NCI-H1436 treated with DMSO at 0.1 percent for 48 hours (cell line): Measurements from ENCODE around the gene TDRD10.
"Not testable (repeated sequence)": the region's sequence is repeated elsewhere in the genome, so short reads cannot be mapped to it uniquely, and the experiment has no call there.

Experiments used
- DNase-seq: peaks from one replicate; lab custom pipeline; 2025; lab: John Stamatoyannopoulos, UW

Gene TDRD10

DNA sequence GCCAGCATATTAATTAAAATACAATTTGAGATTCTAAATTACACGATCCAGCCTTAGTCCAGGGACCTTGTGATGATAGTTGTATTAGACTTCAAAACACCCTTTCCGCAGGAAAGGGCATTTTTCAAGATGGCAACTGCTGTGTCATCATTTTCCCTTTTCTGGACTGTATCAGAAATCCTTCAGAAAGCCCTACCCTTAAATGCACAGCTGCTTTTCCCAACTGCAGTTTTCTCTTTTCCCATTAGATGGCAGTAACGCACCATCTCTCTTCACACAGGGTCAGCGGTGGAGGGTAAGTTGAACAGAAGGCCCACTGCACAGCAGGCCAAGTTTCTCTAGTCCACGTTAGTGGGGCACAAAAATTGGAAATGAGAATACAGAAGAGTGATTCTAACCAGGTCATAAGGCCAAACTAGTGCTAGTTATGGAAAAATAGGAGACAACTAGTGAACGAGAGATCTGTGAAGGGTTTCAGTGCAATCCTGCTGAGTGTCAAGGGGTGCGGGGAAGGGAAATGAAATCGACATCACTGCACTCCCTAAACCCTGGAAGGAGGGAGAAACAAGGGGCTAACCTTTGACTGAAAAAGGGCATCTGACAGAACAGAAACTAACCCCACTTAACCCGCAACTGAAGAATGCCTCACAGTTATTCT is 22.1 kb upstream of the TDRD10 start:
- DNase-seq: no peak

GRCh38 chr1:154481053-154481452 is 21.0 kb upstream of the TDRD10 start:
- no peak for DNase-seq

DNA sequence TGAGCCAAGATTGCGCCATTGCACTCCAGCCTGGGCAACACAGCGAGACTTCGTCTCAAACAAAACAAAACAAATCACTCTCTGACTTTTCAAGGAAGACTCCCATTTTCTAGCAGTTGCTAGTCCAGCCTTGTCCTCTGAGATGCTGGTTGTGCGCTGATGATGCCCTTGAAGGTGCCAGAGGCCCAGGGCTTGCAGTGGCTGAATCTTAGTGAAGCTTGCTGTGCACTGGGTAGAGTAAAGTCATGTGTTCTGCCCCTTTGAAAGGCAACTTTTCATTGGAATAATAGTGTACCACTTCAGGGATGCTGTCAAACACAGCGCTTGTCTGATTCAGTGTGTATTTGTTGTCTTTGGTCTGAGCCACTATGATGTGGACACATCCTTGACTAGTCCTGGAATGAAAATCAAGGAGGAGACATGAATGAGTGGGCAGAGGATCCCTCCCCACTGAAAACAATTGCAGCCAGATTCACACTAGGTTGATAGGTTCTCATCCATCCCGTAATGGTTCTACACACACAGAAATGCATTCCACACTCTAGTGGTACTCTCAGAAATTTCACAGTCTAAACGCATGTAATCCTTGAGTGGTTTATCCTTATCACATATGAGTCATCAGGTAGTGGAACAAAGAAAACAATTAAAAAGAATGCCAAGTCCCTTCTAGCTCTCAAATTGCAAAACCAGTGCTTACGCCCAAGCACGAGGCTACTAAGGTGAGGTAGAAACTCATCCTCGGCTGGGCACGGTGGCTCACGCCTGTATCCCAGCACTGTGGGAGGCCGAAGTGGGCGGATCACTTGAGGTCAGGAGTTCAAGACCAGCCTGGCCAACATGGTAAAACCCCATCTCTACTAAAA is 17.8 kb upstream of the TDRD10 start:
- no peak for DNase-seq

DNA sequence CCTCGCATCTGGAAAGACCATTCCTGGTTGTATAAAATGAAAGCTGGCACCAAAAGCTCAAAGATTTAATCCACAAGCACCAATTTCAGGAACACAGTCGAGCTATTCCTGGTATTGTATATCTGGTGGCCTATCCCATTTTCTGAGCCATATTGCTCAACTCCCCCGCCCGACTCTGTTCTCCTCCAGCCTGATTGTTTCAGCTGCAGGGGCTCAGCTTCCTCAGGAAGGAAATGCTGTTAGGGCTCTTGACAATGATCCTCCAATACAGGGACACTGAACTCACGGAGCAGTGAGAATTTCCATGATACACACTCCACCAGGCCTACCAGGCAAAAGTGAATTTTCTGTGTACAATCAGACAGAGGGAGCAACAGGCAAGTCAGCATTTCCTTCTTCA is 16.9 kb upstream of the TDRD10 start:
- no peak for DNase-seq

DNA sequence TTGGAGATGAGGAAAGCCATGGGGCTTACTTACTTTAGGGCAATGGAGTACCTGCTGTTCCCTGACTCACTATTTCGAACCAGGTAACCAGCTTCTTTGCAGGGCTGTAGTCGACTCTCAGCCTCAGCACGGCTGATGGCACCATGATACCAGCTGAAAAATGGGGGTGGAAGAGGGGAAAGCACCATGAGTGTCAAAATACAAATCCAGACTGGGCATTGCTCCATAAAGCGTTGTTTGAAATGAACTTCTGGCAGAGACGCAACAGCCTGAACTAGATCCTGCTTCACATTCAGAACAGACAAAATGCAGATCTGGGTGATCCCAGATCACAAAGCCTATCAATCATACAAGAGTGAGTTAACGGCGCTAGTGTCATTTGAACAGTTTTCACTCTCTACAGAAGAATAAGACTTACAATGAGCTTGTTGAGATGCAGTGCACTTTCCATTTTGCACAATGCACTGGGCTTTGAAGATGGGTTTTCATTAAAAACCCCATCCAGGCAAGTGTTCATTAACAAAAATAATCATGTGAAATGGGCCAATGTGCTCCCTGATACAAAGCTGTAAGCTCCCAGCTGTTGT is 16.0 kb upstream of the TDRD10 start:
- no peak for DNase-seq

GRCh38 chr1:154486756-154487155 is 15.3 kb upstream of the TDRD10 start:
- DNase-seq: not testable (repeated sequence)

- DNase-seq: no peak
Measured at GRCh38 chr1:154488922-154489321, 13.1 kb upstream of the TDRD10 start.

- DNase-seq: no peak
Measured at GRCh38 chr1:154489695-154490274, 12.2 kb upstream of the TDRD10 start.

DNA sequence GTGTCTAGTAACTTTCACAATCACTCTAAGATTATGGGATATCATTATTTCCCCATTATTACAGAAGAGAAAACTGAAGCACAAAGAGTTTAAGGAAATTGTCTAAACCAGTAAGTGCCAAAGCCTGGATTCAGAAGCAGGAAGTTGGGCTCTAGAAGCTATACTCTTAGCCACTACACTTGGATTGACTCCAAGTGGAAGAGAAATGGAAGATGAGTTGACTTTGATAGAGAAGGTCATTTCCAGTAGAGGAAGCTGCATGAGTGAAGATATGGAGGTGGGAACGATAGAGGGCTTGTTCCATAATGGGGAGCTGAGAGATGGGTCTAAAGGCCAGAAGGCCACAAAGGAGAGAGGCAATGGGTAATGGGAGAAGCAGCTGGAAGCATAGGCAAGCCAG is 11.7 kb upstream of the TDRD10 start:
- DNase-seq: no peak

GRCh38 chr1:154492115-154492514 is 9.9 kb upstream of the TDRD10 start:
- no peak for DNase-seq

GRCh38 chr1:154493276-154493675 is 8.7 kb upstream of the TDRD10 start:
- DNase-seq: no peak

GRCh38 chr1:154495496-154496273 is 6.3 kb upstream of the TDRD10 start:
- no peak for DNase-seq

DNA sequence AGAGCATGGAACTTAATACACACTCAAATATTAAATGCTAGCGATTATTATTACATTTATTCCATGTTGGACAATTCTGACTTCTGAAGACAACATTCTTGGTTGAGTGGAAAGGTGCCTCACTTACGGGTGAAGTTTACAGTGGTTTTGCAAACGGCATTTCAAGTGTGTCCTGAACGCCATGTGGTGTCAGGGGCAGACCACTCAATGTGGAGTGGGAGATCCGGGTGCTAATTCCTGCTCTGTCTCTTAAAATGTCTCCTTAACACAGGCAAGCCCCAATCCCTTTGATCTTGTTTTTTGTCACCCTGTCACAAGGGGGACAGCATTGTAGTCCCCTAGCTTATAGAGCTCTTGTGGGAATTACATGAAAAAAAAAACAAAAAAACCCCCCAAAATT is 5.6 kb upstream of the TDRD10 start:
- DNase-seq: no peak

DNA sequence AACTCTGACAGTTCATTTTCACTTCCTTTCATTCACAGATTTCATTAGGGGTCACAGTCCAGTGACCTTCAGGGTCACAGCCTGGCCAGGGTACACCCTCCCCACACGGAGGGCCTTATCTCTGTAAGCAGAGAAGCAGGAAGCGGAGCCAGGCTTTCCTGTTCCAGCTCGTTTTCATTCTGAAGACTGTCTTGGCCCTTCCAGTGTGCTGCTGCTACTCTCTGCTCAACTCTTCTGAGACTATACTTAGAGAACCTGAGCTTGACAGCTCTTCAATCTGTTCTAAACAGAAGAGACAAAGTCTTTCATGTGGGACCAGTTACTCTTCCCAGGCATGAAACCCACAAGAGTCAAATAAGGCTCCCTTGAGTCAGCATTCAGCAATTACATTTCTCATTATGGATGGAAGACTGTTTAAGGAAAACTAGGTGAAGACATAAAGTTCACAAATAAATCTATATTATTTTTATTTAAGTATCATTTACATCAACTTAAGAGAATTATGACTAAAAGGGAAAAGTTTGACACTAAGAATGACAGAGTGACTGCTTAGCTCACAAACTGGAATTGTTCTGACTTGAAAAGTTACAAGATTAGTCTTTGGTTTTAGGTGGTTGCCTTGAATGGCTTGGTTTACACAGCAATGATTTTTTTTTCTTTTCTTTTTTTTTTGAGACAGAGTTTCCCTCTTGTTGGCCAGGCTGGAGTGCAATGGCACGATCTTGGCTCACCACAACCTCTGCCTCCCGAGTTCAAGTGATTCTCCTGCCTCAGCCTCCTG is 4.8 kb upstream of the TDRD10 start:
- no peak for DNase-seq

GRCh38 chr1:154499446-154499845 is 2.6 kb upstream of the TDRD10 start:
- DNase-seq: no peak

DNA sequence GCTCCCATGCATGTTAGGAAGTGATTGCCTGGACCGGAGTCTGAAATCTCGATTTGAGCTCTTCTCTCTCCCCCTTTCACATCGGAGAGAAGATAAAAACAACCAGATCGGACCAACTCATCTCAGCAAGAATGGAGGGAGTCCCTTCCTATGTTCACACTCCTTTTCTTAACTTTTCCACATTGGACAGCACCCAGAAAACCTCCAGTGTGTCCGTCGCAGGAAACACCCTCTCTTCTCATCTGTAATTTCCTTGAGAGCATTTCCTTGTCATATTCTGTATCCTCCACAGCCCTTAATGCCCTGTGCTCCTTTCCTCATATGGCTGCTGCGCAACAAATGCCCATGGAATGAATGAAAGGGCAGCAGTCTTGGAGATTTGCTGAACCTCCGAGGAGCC is 1.5 kb upstream of the TDRD10 start:
- no peak for DNase-seq

GRCh38 chr1:154501423-154502065 is 475 bp upstream of the TDRD10 start:
- DNase-seq: no peak

DNA sequence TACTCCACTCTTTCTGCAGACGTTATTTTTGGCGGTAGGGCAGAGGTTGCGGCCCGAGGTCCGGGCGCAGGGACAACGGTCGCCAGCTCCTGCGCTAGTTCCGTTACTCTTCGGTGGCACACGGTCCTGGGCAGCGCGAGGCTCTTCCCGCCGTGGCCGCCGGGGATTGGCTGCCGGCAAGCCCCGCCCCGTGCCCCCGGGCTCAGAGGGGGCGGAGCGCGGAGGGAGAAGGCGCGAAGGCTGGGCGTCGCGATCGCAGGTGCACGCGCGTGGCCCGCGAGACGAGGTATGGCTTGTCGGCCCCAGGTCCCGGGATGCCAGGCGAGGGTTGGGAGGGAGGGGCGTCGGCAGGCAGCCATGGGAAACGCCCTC is 711 bp downstream of the TDRD10 start:
- no peak for DNase-seq

GRCh38 chr1:154503898-154504297 is 1.9 kb downstream of the TDRD10 start:
- no peak for DNase-seq

GRCh38 chr1:154512760-154513159 is 10.7 kb downstream of the TDRD10 start:
- DNase-seq: no peak

- no peak for DNase-seq
Measured at GRCh38 chr1:154514066-154514553, 12.1 kb downstream of the TDRD10 start.
